Urinary bladder (tissue), 4 donors: ENCODE measurements around the gene TAF1L. TPM values are rescaled to one million over a fixed set of nuclear protein-coding genes. Genes with fewer than 3 reads are reported as not detected.
"Not testable (repeated sequence)": the region's sequence is repeated elsewhere in the genome, so short reads cannot be mapped to it uniquely, and the experiment has no call there.

Experiments used
- DNase-seq: peaks from one replicate; pipeline ENCODE4 v3.0.0-alpha.2; 2015; ENCODE audit errors: extremely low spot score
- H3K27ac ChIP-seq: one replicate; pipeline ENCODE4 v1.5.1; 2013; ENCODE audit warnings: low read depth, mild to moderate bottlenecking, moderate library complexity
- H3K36me3 ChIP-seq: one replicate; pipeline ENCODE4 v1.6.1; 2013; ENCODE audit warnings: mild to moderate bottlenecking, moderate library complexity; ENCODE audit not compliant: insufficient read depth
- H3K4me1 ChIP-seq: one replicate; pipeline ENCODE4 v1.6.1; 2013; ENCODE audit warnings: mild to moderate bottlenecking, moderate library complexity; ENCODE audit not compliant: insufficient read depth
- H3K4me3 ChIP-seq: one replicate; pipeline ENCODE4 v1.5.1; 2013; ENCODE audit warnings: low read depth, low read length
- WGBS: extraction: QIAGEN DNeasy Blood & Tissue Kit; methylation state at CpG from one replicate; pipeline ENCODE4 v1.1.7; 2013; 5-methylcytosine and 5-hydroxymethylcytosine counted together
- polyA plus RNA-seq: library from polyadenylated mRNA; stranded (reverse); fragments of 200-250 nt; gene quantifications from one replicate; pipeline ENCODE4 v1.2.3, GENCODE V29; 2013
- total RNA-seq: library from RNA; depleted of rRNA; stranded (reverse); fragments of >200 nt; gene quantifications from one replicate; pipeline ENCODE4 v1.2.3, GENCODE V29; 2014
- donor health status: healthy with polysubstance abuse.
- donor health status: healthy.

TAF1L gene, protein sequence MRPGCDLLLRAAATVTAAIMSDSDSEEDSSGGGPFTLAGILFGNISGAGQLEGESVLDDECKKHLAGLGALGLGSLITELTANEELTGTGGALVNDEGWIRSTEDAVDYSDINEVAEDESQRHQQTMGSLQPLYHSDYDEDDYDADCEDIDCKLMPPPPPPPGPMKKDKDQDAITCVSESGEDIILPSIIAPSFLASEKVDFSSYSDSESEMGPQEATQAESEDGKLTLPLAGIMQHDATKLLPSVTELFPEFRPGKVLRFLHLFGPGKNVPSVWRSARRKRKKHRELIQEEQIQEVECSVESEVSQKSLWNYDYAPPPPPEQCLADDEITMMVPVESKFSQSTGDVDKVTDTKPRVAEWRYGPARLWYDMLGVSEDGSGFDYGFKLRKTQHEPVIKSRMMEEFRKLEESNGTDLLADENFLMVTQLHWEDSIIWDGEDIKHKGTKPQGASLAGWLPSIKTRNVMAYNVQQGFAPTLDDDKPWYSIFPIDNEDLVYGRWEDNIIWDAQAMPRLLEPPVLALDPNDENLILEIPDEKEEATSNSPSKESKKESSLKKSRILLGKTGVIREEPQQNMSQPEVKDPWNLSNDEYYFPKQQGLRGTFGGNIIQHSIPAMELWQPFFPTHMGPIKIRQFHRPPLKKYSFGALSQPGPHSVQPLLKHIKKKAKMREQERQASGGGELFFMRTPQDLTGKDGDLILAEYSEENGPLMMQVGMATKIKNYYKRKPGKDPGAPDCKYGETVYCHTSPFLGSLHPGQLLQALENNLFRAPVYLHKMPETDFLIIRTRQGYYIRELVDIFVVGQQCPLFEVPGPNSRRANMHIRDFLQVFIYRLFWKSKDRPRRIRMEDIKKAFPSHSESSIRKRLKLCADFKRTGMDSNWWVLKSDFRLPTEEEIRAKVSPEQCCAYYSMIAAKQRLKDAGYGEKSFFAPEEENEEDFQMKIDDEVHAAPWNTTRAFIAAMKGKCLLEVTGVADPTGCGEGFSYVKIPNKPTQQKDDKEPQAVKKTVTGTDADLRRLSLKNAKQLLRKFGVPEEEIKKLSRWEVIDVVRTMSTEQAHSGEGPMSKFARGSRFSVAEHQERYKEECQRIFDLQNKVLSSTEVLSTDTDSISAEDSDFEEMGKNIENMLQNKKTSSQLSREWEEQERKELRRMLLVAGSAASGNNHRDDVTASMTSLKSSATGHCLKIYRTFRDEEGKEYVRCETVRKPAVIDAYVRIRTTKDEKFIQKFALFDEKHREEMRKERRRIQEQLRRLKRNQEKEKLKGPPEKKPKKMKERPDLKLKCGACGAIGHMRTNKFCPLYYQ (N-terminal part only)
- total RNA-seq (not detected), polyA plus RNA-seq (0.01 TPM)

DNA sequence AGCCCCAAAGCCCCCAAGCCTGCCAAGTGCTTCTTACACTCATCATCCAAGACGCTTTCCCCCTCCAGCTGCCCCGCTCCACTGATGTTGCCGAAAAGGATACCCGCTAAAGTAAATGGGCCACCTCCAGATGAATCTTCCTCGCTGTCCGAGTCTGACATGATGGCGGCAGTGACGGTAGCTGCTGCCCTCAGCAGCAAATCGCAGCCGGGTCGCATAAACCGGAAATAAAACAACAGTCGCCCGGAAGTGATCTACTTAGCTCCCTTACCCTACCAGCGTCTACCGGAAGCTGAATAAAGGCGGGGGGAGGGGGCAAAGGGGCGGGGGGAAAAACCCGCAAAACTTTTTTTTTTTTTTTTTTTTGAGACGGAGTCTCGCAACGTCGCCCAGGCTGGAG is at the start of gene TAF1L:
TAF1L (minus strand) TSS at position 308 of the 400 bp plus-strand sequence; CDS start at position 218, 90 bp downstream.
- Histone ChIP-seq H3K4me3 (no peak within 1 kb of the TSS), H3K27ac (no peak within 1 kb of the TSS), H3K4me1 (no peaks in the 10 kb centered on the region), H3K36me3 (no peaks in the 10 kb centered on the region)
- 93% methylated on average over 23 of the region's 23 CpGs for WGBS
- DNase-seq, result no peak

GRCh38 chr9:32681751-32682150 is 46.3 kb upstream of the TAF1L start:
- WGBS, result 95% methylated on average over 1 of the region's 1 CpG
- no peak for DNase-seq
- H3K4me3 ChIP-seq, result no peak overlapping the region
- no peaks in the 10 kb centered on the region for H3K36me3 ChIP-seq
- no peaks in the 10 kb centered on the region for H3K4me1 ChIP-seq
- H3K27ac ChIP-seq, result no peak overlapping the region

- Histone ChIP-seq H3K27ac (no peak overlapping the region), H3K4me3 (no peak overlapping the region), H3K36me3 (no peaks in the 10 kb centered on the region), H3K4me1 (no peaks in the 10 kb centered on the region)
- no peak for DNase-seq
- 79% methylated on average over 1 of the region's 1 CpG for WGBS
Measured at GRCh38 chr9:32677931-32678330, 42.5 kb upstream of the TAF1L start.

- Histone ChIP-seq H3K27ac (no peak overlapping the region), H3K36me3 (no peaks in the 10 kb centered on the region), H3K4me3 (no peak overlapping the region), H3K4me1 (no peaks in the 10 kb centered on the region)
- 72% methylated on average over 6 of the region's 6 CpGs for WGBS
- no peak for DNase-seq
Measured at GRCh38 chr9:32672469-32672868, 37.0 kb upstream of the TAF1L start.

DNA sequence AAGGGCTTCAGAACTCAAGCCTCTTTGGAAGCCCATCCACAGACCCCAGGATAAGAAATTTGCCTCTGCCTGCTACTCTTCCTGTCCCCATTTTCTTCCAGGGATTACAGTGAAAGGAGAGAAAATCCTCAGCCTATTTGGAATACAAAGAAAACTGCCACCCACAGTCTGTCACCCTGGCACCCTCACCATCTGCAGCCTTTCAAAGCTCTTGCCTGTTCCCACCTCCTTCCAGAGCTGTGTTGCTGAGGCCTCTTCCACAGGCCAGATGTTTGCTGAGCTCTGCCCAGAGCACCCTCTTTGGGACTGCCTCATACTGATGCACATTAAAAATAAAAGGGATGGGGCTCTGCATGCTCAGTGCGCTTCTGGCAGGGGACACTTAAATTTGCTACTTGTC is 35.9 kb upstream of the TAF1L start:
- H3K4me1 ChIP-seq, result no peaks in the 10 kb centered on the region
- no peak for DNase-seq
- no peaks in the 10 kb centered on the region for H3K36me3 ChIP-seq
- H3K4me3 ChIP-seq, result no peak overlapping the region
- no peak overlapping the region for H3K27ac ChIP-seq
- 92% methylated on average over 1 of the region's 1 CpG for WGBS

- no peak for DNase-seq
- no peaks in the 10 kb centered on the region for H3K4me1 ChIP-seq
- 73% methylated on average over 3 of the region's 3 CpGs for WGBS
- H3K27ac ChIP-seq, result no peak overlapping the region
- no peaks in the 10 kb centered on the region for H3K36me3 ChIP-seq
- no peak overlapping the region for H3K4me3 ChIP-seq
Measured at GRCh38 chr9:32665101-32665500, 29.6 kb upstream of the TAF1L start.

- no peak overlapping the region for H3K27ac ChIP-seq
- WGBS, result 49% methylated on average over 3 of the region's 3 CpGs
- no peaks in the 10 kb centered on the region for H3K4me1 ChIP-seq
- no peak for DNase-seq
- no peaks in the 10 kb centered on the region for H3K36me3 ChIP-seq
- no peak overlapping the region for H3K4me3 ChIP-seq
Measured at GRCh38 chr9:32663741-32664140, 28.3 kb upstream of the TAF1L start.

GRCh38 chr9:32647671-32648070 is 12.2 kb upstream of the TAF1L start:
- Histone ChIP-seq H3K4me1 (no peaks in the 10 kb centered on the region), H3K27ac (no peak overlapping the region), H3K36me3 (no peaks in the 10 kb centered on the region), H3K4me3 (no peak overlapping the region)
- DNase-seq, result no peak
- WGBS, result 70% methylated on average over 2 of the region's 2 CpGs

DNA sequence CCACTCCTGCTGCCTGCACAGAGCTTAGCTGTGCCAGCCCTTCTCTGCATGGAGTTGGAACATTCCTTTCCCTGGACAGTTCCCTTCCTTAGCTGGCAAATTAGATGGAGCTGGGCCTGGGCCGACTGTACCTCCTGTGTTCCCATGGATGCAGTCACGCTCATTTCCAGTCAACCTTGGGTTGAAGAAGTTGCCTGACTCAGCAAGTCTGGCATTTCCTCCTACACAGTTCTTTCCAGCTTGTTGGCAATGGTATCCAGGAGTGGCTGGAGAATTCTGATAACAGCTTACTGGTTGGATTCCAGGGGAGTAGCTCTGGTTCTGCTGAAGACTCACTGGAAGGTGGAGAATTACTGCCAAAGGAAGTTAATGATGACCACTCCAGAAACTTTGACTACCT is 9.2 kb upstream of the TAF1L start:
- DNase-seq, result no peak
- WGBS, result 74% methylated on average over 2 of the region's 2 CpGs
- H3K4me1 ChIP-seq, result no peaks in the 10 kb centered on the region
- no peak overlapping the region for H3K27ac ChIP-seq
- H3K4me3 ChIP-seq, result no peak overlapping the region
- H3K36me3 ChIP-seq, result no peaks in the 10 kb centered on the region

- not testable (repeated sequence) for DNase-seq, H3K27ac ChIP-seq, H3K4me3 ChIP-seq, H3K36me3 ChIP-seq, H3K4me1 ChIP-seq
- WGBS, result 68% methylated on average over 5 of the region's 5 CpGs
Measured at GRCh38 chr9:32633151-32633550, 2.3 kb downstream of the TAF1L start.

DNA sequence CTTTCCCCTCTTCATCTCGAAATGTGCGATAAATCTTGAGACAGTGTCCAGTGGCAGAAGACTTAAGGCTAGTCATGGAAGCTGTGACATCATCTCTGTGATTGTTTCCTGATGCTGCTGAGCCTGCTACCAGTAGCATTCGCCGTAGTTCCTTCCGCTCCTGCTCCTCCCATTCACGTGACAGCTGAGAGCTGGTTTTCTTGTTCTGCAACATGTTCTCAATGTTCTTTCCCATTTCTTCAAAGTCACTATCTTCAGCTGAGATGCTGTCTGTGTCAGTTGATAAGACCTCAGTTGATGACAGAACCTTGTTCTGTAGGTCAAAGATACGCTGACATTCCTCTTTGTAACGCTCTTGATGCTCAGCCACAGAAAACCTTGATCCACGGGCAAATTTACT is 3.5 kb downstream of the TAF1L start:
- WGBS, result 83% methylated on average over 9 of the region's 9 CpGs
- H3K36me3 ChIP-seq, result no peaks in the 10 kb centered on the region

DNA sequence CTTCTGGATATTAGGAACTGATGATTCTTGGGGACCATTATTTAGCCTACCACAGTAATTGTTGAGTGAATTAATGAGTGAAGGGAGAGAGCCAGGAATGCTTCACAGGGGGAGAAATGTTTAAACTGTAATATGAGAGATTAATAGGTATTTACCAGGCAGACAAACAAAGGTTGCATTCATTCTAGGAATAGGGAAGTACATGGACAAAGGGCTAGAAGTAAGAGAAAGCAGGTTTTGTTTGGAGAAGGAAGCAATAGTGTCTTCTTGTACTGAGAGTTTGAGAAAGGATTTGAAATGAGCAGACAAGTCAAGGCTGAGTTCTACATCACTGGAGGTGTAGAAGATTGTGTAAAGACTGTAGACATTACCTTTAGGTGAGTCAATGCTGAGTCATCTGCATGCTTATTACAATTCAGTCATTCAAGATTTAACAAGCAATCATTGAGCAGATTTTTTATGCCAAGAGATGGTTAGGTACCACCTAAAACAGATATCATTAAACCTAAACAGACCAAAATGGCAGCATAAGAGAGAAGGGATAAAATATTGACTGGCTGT is 8.0 kb downstream of the TAF1L start:
- no peak for DNase-seq
- no peaks in the 10 kb centered on the region for H3K4me1 ChIP-seq

More for the DNA sequence above, 3.5 kb downstream of the TAF1L start:
- DNase-seq, result no peak
- Histone ChIP-seq H3K4me1 (no peaks in the 10 kb centered on the region), H3K27ac (no peak overlapping the region), H3K4me3 (no peak overlapping the region)

GRCh38 chr9:32625320-32625719 is 10.1 kb downstream of the TAF1L start:
- H3K36me3 ChIP-seq, result no peaks in the 10 kb centered on the region
- 85% methylated on average over 2 of the region's 2 CpGs for WGBS
- no peak for DNase-seq
- no peaks in the 10 kb centered on the region for H3K4me1 ChIP-seq
- H3K27ac ChIP-seq, result no peak overlapping the region
- no peak overlapping the region for H3K4me3 ChIP-seq

More for the DNA sequence above, 8.0 kb downstream of the TAF1L start:
- Histone ChIP-seq H3K27ac (no peak overlapping the region), H3K36me3 (no peaks in the 10 kb centered on the region), H3K4me3 (no peak overlapping the region)
